NCI-H524 treated with DMSO at 0.1 percent for 48 hours (cell line): ENCODE measurements around the gene ZNF692.
"Not testable (repeated sequence)": the region's sequence is repeated elsewhere in the genome, so short reads cannot be mapped to it uniquely, and the experiment has no call there.

Source experiments
- DNase-seq: peaks from one replicate; lab custom pipeline; 2025; lab: John Stamatoyannopoulos, UW

The ZNF692 gene

GRCh38 chr1:248849152-248849551, 9.7 kb downstream of the ZNF692 start:
- no peak for DNase-seq

GRCh38 chr1:248848602-248849001, 10.3 kb downstream of the ZNF692 start:
- no peak for DNase-seq

GRCh38 chr1:248847956-248848561, 10.8 kb downstream of the ZNF692 start:
- DNase-seq: no peak

GRCh38 chr1:248847181-248847955, 11.5 kb downstream of the ZNF692 start:
- no peak for DNase-seq

- DNase-seq: no peak
These were observed 14.4 kb downstream of the ZNF692 start for GRCh38 chr1:248844526-248844925.

- DNase-seq: no peak
These were observed 15.2 kb downstream of the ZNF692 start for GRCh38 chr1:248843687-248844086.

GRCh38 chr1:248842781-248843331, 16.0 kb downstream of the ZNF692 start:
- no peak for DNase-seq

- no peak for DNase-seq
These were observed 17.0 kb downstream of the ZNF692 start for GRCh38 chr1:248841702-248842395.

- DNase-seq: no peak
These were observed 17.9 kb downstream of the ZNF692 start for GRCh38 chr1:248840946-248841345.

GRCh38 chr1:248839168-248839555, 19.7 kb downstream of the ZNF692 start:
- DNase-seq: no peak

- peak; percentile 31 for DNase-seq
These were observed 20.3 kb downstream of the ZNF692 start for GRCh38 chr1:248838357-248839167.

- DNase-seq: peak; percentile 82
These were observed 21.0 kb downstream of the ZNF692 start, which contains the start of gene ZNF672 for GRCh38 chr1:248837781-248838356. ZNF672 (plus strand) TSS chr1:248838224; CDS start chr1:248847275, 9,051 bp downstream.

- DNase-seq: no peak
These were observed 21.7 kb downstream of the ZNF692 start for GRCh38 chr1:248837045-248837780.

- no peak for DNase-seq
These were observed 24.4 kb downstream of the ZNF692 start for GRCh38 chr1:248834343-248834940.

GRCh38 chr1:248831842-248832241, 27.0 kb downstream of the ZNF692 start:
- DNase-seq: no peak

GRCh38 chr1:248830718-248831017, 28.2 kb downstream of the ZNF692 start:
- DNase-seq: not testable (repeated sequence)

- no peak for DNase-seq
These were observed 30.0 kb downstream of the ZNF692 start for GRCh38 chr1:248828845-248829244.

GRCh38 chr1:248825909-248826760, 32.8 kb downstream of the ZNF692 start, which contains the start of gene SH3BP5L:
SH3BP5L (minus strand) TSS chr1:248825915; CDS start chr1:248824935, 980 bp downstream.
- peak; percentile 83 for DNase-seq

- no peak for DNase-seq
These were observed 33.3 kb downstream of the ZNF692 start for GRCh38 chr1:248825573-248825908.
